IPS-18c (cell line): ENCODE results near the gene SEC24A.
"Not testable (repeated sequence)": the region's sequence is repeated elsewhere in the genome, so short reads cannot be mapped to it uniquely, and the experiment has no call there.

Experiments
- H3K4me3 ChIP-seq: 2 replicates; pipeline ENCODE4 v1.7.0; 2013; ENCODE audit warnings: low read depth, mild to moderate bottlenecking, low read length, moderate library complexity; ENCODE audit not compliant: insufficient read depth
- H3K9me3 ChIP-seq: one replicate; pipeline ENCODE4 v1.6.1; 2013; ENCODE audit warnings: mild to moderate bottlenecking, low read length, moderate library complexity; ENCODE audit not compliant: control insufficient read depth, insufficient read depth

The SEC24A gene

GRCh38 chr5:134648425-134649162, at the start of gene SEC24A:
TSS of gene SEC24A (plus strand) at chr5:134648785. CDS start at chr5:134649077, 292 bp downstream.
- Histone ChIP-seq H3K4me3 (peak within 1 kb of the TSS; percentile 99), H3K9me3 (no peaks in the 10 kb centered on the region)

- H3K9me3 ChIP-seq, H3K4me3 ChIP-seq: not testable (repeated sequence)
These were observed 48.8 kb upstream of the SEC24A start for GRCh38 chr5:134599820-134600219.

- Histone ChIP-seq H3K4me3 (no peak overlapping the region), H3K9me3 (no peaks in the 10 kb centered on the region)
These were observed 48.0 kb upstream of the SEC24A start for GRCh38 chr5:134600600-134600999.

- Histone ChIP-seq H3K9me3 (no peaks in the 10 kb centered on the region), H3K4me3 (no peak overlapping the region)
These were observed 45.5 kb upstream of the SEC24A start for GRCh38 chr5:134603059-134603458.

- H3K4me3 ChIP-seq = no peak overlapping the region
- no peaks in the 10 kb centered on the region for H3K9me3 ChIP-seq
These were observed 43.7 kb upstream of the SEC24A start for GRCh38 chr5:134604908-134605307.

GRCh38 chr5:134606726-134607125, 41.9 kb upstream of the SEC24A start:
- H3K9me3 ChIP-seq = no peaks in the 10 kb centered on the region
- no peak overlapping the region for H3K4me3 ChIP-seq

- no peaks in the 10 kb centered on the region for H3K9me3 ChIP-seq
- no peak overlapping the region for H3K4me3 ChIP-seq
These were observed 40.0 kb upstream of the SEC24A start for GRCh38 chr5:134608555-134608954.

- H3K9me3 ChIP-seq = no peaks in the 10 kb centered on the region
These were observed 39.2 kb upstream of the SEC24A start for GRCh38 chr5:134609232-134609851.

GRCh38 chr5:134610725-134611124, 37.9 kb upstream of the SEC24A start:
- Histone ChIP-seq H3K4me3 (no peak overlapping the region), H3K9me3 (no peaks in the 10 kb centered on the region)

More at GRCh38 chr5:134609232-134609851, 39.2 kb upstream of the SEC24A start:
- no peak overlapping the region for H3K4me3 ChIP-seq

- H3K4me3 ChIP-seq = no peak overlapping the region
These were observed 37.1 kb upstream of the SEC24A start for GRCh38 chr5:134611515-134611914.

GRCh38 chr5:134614450-134615085, 34.0 kb upstream of the SEC24A start:
- Histone ChIP-seq H3K9me3 (no peaks in the 10 kb centered on the region), H3K4me3 (no peak overlapping the region)

More at GRCh38 chr5:134611515-134611914, 37.1 kb upstream of the SEC24A start:
- H3K9me3 ChIP-seq = no peaks in the 10 kb centered on the region

- Histone ChIP-seq H3K9me3 (no peaks in the 10 kb centered on the region), H3K4me3 (no peak overlapping the region)
These were observed 28.0 kb upstream of the SEC24A start for GRCh38 chr5:134620634-134621033.

GRCh38 chr5:134625559-134625958, 23.0 kb upstream of the SEC24A start:
- H3K4me3 ChIP-seq = no peak overlapping the region
- H3K9me3 ChIP-seq = no peaks in the 10 kb centered on the region

- no peak overlapping the region for H3K4me3 ChIP-seq
These were observed 22.1 kb upstream of the SEC24A start for GRCh38 chr5:134626369-134627014.

GRCh38 chr5:134634227-134634626, 14.4 kb upstream of the SEC24A start:
- H3K9me3 ChIP-seq = no peaks in the 10 kb centered on the region
- no peak overlapping the region for H3K4me3 ChIP-seq

More at GRCh38 chr5:134626369-134627014, 22.1 kb upstream of the SEC24A start:
- H3K9me3 ChIP-seq = no peaks in the 10 kb centered on the region

GRCh38 chr5:134635366-134635765, 13.2 kb upstream of the SEC24A start:
- H3K4me3 ChIP-seq, H3K9me3 ChIP-seq: not testable (repeated sequence)

GRCh38 chr5:134637116-134637721, 11.4 kb upstream of the SEC24A start:
- no peaks in the 10 kb centered on the region for H3K9me3 ChIP-seq
- no peak overlapping the region for H3K4me3 ChIP-seq
